ENCODE data around the gene KCNA5.

DNA sequence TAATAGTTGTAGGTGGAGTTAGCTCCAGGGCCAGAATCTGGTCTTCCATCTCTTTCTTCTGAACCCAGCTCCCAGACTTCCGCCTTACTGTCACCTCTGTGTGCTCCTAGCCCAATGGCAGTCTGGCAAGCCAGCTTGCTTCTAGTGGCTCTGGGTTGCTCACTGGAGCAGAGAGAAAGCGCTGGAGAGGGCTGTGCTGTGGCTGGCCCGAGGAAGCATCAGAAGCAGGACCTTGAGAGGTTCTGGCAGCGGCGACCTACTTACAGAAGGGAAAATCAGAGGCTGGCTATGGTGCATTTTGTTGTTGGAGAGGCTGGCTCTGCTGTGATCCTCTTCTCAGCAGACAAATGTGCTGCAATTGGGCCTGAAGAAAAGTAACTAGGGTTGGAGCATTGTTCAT is 28.6 kb downstream of the KCNA5 start:
- TF ChIP-seq EP300 (IDR thresholded peaks at IDR 0.05), result no peak
- TF ChIP-seq, protein P1, sequence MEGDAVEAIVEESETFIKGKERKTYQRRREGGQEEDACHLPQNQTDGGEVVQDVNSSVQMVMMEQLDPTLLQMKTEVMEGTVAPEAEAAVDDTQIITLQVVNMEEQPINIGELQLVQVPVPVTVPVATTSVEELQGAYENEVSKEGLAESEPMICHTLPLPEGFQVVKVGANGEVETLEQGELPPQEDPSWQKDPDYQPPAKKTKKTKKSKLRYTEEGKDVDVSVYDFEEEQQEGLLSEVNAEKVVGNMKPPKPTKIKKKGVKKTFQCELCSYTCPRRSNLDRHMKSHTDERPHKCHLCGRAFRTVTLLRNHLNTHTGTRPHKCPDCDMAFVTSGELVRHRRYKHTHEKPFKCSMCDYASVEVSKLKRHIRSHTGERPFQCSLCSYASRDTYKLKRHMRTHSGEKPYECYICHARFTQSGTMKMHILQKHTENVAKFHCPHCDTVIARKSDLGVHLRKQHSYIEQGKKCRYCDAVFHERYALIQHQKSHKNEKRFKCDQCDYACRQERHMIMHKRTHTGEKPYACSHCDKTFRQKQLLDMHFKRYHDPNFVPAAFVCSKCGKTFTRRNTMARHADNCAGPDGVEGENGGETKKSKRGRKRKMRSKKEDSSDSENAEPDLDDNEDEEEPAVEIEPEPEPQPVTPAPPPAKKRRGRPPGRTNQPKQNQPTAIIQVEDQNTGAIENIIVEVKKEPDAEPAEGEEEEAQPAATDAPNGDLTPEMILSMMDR (IDR thresholded peaks at IDR 0.05), result no peak
